GM19395 (cell line): ENCODE results near the gene NOD1.

Experiments used
- ATAC-seq: cut with Tn5 transposase; IDR thresholded peaks from one replicate; pipeline ENCODE4 v1.9.1; 2021; ENCODE audit warnings: mild to moderate bottlenecking, moderate library complexity; ENCODE audit not compliant: unreplicated experiment

NOD1 gene

DNA sequence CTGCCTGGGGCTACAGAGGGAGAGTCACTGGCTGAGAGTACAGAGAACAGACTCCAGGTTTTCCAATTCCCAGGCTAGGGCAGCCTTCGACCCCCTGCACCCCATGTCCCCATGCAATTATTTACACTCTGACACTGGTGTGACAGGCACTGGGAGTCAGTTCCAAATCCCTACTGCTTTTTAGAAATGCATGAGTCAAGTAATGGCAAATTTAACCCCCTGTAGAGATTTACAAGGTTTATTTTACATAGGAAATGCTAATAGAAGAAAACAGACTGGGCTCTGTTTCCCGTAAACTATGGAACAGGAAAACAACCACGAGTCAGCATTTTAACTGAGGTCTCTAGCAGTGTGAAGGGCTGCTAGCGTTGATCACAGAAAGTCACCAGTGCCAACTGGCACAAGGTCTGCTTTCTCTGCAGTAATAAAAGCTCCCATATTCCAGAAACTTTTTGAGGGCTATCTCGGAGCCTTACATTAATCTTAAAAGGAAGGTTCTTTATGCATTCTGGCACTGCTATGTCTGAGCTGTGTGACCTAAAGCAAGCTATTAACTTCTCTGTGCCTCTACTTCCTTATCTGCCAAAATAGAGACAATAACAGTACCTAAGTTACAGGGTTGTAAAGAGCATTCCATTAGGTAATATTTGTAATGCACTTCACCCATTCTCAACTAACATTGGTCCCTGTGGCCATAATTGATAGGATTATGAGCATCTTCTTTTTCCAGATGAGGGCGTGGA is 28.2 kb downstream of the NOD1 start:
- ATAC-seq, result no peak

DNA sequence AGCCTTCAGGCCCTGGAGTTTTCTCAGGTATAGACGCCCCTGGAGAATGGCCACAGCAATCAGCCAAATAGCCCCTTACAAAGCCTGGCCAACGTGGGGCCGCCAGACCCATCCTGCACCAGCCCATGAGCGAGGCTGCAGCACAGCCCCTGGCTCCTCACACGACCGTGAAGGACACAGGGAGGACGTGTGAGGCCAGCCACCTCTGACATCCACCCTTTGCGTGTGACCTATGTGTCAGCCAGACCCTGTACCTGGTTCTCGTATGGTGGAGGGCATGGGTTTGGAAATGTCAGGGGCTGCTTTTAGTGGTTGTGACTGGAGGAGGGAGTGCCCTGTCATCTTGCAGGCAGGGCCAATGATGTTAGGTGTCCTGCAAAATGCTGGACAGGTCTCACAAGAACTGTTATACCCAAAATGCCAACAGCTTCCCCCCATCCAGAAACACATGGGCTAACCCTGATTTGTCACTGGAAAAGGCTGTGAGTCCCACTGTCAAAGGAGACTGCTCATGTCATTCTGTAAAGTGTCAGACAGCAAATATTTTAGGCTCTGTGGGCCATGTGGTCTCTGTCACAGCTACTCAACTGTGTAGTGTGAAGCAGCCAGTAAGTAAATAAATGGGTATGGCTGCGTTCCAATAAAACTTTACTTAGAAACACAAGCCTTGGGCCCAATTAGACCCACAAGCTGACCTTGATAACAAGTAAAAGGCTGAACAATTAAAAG is 30.0 kb downstream of the NOD1 start:
- no peak for ATAC-seq

DNA sequence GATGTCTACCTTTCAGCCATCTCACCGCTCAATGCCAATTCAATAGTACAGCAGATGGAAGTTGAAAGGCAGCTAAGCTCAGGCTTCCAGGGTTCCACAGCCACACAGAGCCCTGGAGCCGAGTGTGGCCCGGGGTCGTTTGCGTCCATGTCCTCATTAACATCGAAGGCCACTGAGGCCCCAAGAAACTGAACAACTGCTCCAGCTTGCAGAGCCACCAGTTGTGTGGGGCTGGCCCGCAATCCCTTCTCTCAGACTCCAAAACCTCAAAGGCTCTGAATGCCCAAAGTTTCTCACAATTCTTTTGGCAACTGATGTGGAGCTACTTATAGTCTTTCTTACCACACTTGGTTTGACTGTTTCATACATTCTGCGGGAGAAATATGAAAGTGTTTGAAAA is 31.1 kb downstream of the NOD1 start:
- ATAC-seq, result no peak

DNA sequence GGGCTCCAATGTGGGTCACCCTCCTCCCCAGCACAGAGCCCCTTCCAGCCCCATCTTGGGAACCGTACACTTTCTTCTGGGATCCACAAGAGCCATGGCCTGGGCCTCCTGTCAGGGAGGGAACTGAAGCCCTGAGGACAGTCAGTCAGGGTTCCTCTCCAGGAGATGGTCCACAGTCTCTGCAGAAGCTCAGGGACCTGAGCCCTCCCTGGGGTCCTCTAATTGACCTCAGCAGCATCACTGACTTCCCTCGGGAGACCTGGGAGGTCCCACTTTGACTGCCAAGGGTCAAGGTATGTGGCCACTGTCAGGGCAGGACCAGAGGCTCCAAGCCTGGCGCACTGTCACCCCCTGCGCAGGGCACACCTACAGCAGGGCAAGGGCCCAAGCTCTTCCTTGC is 32.3 kb downstream of the NOD1 start:
- no peak for ATAC-seq

DNA sequence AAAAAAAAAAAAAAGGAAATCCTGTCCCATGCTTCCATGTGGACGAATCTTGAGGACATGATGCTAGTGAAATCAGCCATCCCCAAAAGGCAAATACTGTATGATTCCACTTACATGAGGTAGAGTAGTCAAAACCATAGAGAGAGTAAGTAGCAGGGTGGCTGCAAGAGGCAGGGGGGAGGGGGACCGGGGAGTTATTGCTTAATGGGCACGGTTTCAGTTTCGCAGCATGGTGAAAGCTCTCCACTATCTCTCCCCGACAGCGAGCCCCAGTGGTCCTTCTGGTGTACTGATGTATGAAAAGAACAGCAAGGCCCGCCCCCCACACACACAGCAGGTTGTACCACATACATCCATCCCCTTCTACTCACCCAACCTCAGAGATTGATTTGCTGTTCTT is 32.8 kb downstream of the NOD1 start:
- peak; percentile 99 for ATAC-seq

DNA sequence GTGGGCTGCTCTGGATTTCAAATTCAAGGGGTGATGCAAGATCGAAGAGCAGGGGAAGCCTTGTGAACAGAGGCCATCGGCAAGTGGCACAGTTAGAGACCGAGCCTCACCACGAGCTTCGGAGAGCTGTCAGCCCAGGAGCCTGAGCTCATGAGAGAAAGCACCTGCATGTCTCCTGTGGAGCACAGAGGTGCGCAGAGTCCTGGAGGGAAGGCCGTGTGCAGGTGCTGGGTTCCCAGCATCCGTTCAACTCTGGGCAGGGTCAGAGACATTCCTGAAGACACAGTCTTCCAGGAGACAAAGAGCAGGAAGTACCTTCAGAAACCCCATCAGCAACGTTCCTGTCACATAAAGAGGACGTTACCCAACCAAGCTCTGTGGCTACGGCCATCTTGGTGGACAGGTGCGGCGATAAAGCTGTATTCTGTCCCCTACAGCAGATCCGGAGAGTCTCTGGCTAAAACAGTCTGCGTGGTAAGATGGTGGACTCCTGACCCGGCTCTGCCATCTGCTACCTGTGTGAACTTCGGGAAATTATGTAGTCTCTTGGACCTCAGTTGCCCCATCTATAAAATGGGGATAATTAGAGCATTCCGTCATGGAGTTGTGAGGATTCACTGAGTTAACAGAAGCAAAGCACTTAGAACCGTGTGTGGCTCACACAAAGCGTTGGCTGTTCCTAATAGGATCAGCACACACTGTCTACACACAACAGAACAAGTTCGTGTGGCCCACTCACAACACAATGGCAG is 40.6 kb downstream of the NOD1 start:
- ATAC-seq, result no peak

DNA sequence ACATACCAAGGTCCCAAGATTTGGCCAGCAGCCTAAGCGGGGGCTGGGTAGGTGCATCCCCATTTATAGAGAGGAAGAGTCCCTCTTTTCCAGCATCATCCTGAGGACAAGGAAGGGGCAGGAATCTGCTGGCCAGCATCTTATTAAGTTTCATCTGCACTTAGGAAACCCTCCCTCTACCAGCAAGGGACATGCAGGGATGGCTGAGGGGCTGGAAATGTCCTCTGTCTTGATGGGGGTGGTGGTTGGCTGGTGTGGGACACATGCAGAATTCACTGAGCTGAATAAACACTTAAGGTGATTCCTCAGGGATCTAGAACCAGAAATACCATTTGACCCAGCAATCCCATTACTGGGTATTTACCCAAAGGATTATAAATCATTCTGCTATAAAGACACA is 42.1 kb downstream of the NOD1 start:
- no peak for ATAC-seq

DNA sequence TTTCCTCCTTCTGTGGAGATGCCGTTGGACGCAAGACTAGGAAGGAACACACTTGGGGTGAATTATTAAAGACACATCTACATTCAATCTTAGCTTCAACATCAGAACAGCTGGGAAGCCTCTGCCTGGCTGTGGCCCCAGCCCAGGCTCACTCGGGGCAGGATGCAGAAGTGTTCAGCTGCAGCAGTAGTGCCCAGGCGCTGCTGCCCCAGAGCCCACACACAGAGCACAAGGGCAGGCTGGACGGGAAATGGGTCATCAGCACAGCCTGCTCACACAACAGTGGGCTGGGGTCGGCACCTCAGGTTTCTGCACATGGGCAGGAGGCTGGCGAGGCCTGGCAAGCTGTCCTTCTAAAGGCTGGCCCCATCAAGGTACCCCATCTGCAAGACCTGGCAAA is 42.5 kb downstream of the NOD1 start:
- no peak for ATAC-seq

DNA sequence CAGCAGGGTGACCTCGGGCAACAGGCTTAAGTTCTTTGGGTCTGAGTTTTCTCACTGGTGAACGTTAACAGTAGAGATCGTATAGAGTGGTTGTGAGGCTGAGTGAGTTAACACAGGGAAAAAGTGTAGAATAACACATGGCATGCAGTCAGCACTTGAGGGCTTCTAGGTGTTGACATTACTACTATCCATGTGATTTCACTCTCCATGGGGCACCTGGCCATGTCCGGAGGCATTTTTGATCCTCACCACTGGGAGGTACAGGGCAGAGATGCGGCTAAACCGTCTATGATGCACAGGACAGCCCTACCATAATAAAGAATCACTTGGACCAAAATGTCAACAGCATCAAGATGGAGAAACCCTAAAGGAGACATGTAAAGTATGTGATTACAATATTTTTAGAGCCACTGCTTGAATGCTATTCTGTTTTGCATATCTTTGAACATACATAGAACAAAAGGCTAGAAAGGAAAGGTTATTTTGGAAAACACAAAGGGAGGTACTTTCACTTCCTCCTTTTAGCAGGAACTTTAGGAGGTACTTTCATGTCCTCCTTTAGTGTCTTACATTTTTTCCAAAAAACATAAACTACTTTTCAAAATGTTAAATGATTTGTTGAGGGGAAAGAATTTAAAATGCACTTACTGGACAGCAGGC is 44.3 kb downstream of the NOD1 start:
- no peak for ATAC-seq

DNA sequence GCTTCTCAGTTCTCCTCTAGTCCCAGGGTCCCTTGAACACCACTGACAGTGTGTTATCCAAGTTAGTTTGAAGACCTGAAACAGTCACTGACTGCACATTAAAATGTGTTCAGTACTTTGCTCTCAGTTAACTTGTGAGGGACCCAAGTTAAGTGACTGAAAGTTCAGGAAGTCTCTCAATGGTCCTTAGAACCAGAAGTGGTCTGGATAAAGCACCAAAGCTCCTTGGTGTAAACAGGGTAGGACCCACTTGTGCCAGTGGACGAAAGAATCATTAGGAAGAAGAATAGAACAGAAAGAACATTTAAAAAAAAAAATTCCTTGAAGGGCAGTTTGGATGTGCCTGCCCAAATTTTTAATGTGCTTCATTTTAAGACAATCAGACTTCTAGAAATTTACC is 45.1 kb downstream of the NOD1 start:
- ATAC-seq, result no peak

DNA sequence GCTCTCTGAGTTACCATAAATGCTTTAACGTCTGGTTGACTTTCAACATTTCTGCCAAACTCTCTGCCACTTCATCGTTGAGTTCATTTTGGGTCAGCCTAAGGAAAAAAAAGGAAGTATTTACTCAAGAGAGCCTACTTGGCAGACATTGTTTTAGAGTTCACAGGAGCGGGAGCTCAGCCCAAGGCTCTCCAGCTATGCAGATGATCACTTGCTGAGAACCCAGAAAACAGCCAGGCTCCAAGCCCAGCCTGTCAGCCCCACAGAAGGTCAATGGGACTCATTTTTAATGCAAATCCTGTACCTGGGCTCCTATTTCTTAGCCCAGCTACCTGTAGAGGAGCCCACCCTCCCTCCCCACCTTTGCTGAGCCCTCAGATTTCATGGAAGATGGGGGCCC is 45.5 kb downstream of the NOD1 start:
- no peak for ATAC-seq

DNA sequence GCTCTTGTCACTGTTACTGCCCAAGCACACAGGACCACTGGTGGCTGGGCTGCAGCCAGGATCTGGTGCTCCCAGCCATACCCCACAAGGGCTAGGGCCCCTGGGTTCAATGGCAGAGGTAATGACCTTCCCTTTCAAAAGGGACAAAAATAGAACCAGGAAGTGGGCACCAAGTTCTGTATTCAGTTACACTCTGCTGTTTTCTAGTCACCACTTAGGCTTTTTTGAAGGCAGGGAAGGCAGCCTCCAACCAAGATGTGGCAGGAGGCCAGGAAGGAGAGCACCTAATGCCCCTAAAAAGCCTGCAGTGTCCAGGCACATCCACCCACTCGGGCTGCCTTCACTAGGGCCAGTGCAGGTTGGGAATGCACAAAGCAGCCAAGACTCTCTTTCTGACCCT is 47.8 kb downstream of the NOD1 start:
- no peak for ATAC-seq

DNA sequence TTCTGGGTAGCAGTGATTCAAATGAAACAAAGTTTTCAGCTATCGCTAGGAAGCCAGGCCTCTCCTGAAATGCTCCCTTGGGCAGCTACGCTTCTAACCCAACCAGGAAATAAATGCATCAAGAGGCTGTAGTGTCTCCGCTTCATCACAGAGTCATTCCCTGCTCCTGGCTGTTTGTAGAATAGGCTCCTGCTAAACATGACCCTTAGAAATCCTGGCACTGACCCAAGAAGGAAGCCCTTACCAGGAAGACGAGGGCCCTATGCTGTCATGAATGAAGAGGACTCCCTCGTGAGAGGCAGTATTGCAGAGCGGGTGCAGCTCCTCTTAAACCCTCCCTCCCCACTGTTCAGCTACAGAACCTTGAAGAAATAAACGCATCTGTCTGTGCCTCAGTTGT is 48.3 kb downstream of the NOD1 start:
- ATAC-seq, result no peak

DNA sequence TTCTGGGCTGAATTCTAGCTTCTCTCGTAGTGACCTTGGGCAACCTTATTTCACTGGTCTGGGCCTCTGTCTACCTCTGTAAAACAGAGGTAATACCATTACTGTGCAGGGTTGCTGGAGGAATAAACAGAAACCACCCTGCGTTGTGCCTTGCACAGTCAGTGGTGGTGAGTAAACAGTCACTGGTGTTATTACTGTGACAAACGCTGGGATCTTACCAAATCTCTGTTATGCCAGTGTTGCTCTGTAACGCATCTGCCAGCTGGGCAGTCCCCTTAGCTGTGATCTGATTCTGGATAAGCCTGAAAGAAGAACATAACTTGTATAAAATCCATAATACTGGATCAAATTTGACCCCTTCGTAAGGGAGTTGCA is 49.4 kb downstream of the NOD1 start:
- ATAC-seq, result no peak

DNA sequence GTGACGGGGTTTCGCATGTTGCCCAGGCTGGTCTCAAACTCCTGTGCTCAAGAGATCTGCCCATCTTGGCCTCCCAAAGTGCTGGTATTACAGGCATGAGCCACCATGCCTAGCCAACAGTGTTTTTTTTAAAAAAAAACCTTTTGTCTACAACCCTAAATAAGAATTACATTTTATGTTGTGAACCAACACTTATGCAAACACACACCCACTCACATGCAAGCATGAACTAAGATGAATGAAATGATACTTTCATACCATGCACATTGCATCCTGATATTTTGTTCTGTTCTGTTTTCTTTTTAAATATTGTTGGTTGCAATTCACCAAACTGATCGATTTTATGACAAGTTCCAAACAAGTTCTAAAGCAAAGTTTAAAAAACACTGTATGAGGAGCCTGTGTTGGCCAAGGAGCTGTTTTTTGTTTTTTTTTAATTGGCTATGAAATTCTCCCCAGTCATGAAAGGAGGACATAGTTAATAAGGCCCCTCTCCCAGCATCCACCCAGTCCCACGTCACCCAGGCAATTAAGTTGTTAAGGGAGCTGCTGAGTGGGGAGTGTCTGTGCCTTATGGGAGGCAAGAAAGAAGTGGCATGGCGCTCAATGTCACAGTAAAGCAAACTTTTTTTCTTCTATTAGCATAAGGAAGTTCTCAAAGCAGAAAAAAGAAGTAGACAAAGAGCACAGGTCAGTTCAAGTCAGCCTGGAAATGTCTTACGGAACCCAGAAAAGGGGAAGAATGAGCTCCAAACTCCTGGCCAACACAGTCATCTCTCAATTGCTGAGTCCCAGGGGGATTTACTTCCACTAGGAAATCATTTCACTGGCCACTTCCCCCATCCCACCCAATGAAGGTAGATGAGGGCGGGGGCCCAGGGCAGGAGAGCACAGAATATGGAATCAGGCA is 50.1 kb downstream of the NOD1 start:
- no peak for ATAC-seq

DNA sequence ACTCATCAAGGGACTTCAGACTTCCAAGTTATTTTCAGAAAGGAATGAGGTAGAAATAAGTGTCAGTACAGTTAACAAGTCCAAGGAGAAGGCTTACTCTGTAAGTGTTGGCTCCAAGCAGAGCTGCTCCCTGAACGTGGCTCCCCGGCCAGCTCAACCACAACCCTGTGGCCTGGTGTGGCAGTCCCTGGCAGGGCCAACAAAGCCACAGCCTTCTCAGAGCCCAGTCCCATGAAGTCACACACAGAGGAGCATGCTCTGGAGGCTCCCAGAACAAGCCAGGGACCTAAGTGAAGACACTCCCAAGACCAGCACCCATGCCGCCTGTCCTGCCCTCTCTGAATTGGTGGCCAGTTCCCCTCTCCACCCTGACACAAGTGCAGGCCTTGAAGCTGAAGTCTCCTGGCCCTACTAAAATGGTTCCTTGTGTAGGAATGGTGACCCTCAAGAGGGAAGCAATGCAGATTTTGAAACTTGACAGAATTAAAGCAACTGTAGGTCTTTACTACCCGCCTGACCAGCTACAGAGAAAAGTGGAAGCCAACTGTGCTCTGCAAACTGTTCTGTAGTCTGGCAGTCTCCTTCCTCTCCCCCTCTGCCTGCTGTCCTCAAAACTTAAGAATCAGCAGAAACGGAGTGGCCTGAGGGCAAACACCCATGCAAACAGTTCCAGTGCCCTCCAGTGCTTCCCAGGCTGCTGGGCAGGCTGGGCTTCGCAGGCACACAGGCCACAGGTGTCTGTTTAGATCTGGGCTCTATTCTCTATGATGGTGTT is 51.1 kb downstream of the NOD1 start:
- ATAC-seq, result no peak

DNA sequence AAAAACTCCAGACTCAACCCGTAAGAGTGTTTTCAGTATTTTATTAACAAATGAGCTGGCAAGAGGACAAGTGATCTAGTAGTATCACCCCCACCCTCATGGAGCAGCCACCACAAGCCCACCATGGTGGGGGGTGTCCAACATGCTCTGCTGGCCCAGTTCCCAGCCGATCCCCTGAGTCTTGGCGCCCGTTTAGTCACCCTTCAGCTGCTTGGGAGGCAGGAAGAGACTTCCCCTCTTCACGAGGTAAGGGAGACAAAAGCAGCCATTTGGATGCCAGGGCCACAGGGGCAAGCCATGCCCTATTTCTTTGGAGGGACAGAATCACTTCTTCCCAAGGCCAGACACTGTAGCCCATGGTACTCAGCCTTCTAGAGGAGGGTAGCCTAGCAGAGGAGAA is 54.1 kb downstream of the NOD1 start:
- ATAC-seq, result no peak

DNA sequence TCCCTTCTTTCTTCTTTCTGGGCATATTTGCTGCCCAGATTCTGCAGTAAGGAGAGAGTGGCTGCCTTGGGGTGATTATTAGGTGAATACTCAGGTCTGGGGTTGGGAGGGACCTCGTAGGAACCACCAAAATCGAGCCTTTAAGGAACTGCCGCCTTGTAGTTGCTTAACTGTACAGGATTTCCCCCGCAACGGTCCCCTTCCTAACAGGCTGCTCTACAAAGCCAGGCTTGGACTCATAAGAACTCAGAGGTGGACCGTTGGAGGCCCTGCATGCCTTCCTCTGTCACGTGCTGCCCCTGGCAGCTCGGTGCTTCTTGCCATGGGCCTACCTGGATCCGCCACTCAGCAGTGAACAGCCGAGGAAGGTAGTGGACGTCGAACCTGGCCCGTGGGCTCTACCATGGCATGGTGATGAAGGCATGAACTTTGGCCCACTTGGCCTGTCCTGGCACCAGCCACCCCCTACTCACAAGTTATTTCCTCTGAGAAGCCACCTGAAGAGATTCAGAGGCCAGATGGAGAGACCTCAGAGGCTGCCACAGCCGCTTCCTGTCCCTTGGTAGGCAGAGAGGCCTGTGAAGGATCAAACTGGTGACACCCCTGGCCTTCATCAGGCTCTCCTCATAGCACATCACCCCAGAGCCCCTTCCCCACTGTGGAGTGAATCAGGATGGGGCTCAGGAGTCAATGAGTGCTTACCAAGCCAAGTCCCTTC is 54.6 kb downstream of the NOD1 start:
- no peak for ATAC-seq

DNA sequence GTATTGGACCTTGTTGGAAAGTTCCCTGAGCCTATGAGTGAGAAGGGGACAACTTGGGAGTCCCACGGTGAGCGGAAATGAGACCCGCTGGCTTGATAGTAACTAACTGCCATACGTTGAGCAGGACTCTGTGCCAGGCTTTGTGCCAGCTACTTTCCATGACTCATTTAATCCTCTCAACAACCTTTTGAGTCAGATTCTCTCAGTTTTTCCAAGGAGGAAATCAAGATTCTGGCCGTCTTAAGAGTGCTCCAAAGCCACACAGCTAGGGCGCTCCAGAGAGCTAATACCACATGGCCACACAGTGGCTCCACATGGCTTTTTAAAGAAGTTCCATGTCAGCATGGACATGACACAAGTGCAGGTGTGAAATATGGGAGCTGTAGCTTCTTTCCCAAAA is 55.7 kb downstream of the NOD1 start:
- no peak for ATAC-seq
